GM12891 (cell line): ENCODE results near the gene TTYH3.

Source experiments
- POLR2A ChIP-seq: IDR thresholded peaks from 2 replicates; pipeline ENCODE4 v1.6.1; 2011; ENCODE audit warnings: low read depth, low read length, control low read depth
- POLR2AphosphoS5 ChIP-seq: IDR thresholded peaks from 2 replicates; pipeline ENCODE4 v1.6.1; 2011; ENCODE audit warnings: low read depth, low read length, control low read depth
- SPI1 ChIP-seq: IDR thresholded peaks from 2 replicates; pipeline ENCODE4 v1.6.1; 2011; ENCODE audit warnings: low read depth, low read length, control low read depth
- TAF1 ChIP-seq: IDR thresholded peaks from 2 replicates; pipeline ENCODE4 v1.6.1; 2011; ENCODE audit warnings: low read depth, low read length, control low read depth

GRCh38 chr7:2613931-2614600, 17.7 kb upstream of the TTYH3 start:
- TF ChIP-seq POLR2A (no peak), TAF1 (no peak), SPI1 (no peak), POLR2AphosphoS5 (no peak)
